HG03060 (cell line): ENCODE data around the gene RPL10.

ENCODE experiments used
- ATAC-seq: cut with Tn5 transposase; IDR thresholded peaks from one replicate; pipeline ENCODE4 v1.9.1; 2021; ENCODE audit warnings: low read depth, moderate number of reproducible peaks; ENCODE audit not compliant: unreplicated experiment

The RPL10 gene

GRCh38 chrX:154360155-154360713 is 37.9 kb upstream of the RPL10 start:
- no peak for ATAC-seq

- no peak for ATAC-seq
These were observed 36.0 kb upstream of the RPL10 start for GRCh38 chrX:154362085-154362742.

GRCh38 chrX:154363706-154364439 is 34.3 kb upstream of the RPL10 start:
- ATAC-seq, result no peak

GRCh38 chrX:154365052-154365600 is 33.1 kb upstream of the RPL10 start:
- ATAC-seq, result no peak

GRCh38 chrX:154365997-154366665 is 32.0 kb upstream of the RPL10 start:
- no peak for ATAC-seq

GRCh38 chrX:154366666-154367055 is 31.5 kb upstream of the RPL10 start:
- ATAC-seq, result no peak

- no peak for ATAC-seq
These were observed 30.5 kb upstream of the RPL10 start for GRCh38 chrX:154367474-154368308.

- ATAC-seq, result no peak
These were observed 29.3 kb upstream of the RPL10 start for GRCh38 chrX:154368630-154369448.

- no peak for ATAC-seq
These were observed 28.5 kb upstream of the RPL10 start for GRCh38 chrX:154369449-154370299.

GRCh38 chrX:154370300-154371016 is 27.7 kb upstream of the RPL10 start:
- ATAC-seq, result no peak

GRCh38 chrX:154371017-154371788 is 27.0 kb upstream of the RPL10 start:
- ATAC-seq, result no peak

GRCh38 chrX:154371789-154372300 is 26.3 kb upstream of the RPL10 start:
- ATAC-seq, result no peak

- ATAC-seq, result no peak
These were observed 25.6 kb upstream of the RPL10 start for GRCh38 chrX:154372612-154373022.

GRCh38 chrX:154373340-154374306 is 24.6 kb upstream of the RPL10 start:
- ATAC-seq, result no peak

- ATAC-seq, result no peak
These were observed 23.6 kb upstream of the RPL10 start, which contains the start of gene FLNA for GRCh38 chrX:154374313-154375155. TSS of gene FLNA (minus strand) at chrX:154374634. CDS start at chrX:154371245, 3,389 bp downstream.
